Gastrocnemius medialis (tissue), 4 donors: Measurements from ENCODE around the gene NNAT. TPM values are rescaled to one million over a fixed set of nuclear protein-coding genes. Genes with fewer than 3 reads are reported as not detected.

ENCODE experiments used
- ATAC-seq, 2 donors: fragments of 150-250 bp; one replicate each; pipeline ENCODE4 v1.9.1; 2016
- DNase-seq, 2 donors: peaks; one replicate each; pipeline ENCODE4 v3.0.0-alpha.2; 2019
- H3K27ac ChIP-seq, 4 donors: fragments of 200-600 bp; sonication (generic); 1 replicate in 1 of 4; 2 replicates in 3 of 4; pipeline ENCODE4 v1.5.1; 2016 to 2018; ENCODE audit warnings: mild to moderate bottlenecking in 2 of 4, moderate library complexity in 1 of 4
- H3K27me3 ChIP-seq, 3 donors: fragments of 200-600 bp; sonication (generic) in 2 of 3; 1 replicate in 1 of 3; 2 replicates in 2 of 3; pipeline versions ENCODE4 v1.5.1 to v1.6.0; 2016 to 2019; ENCODE audit warnings: mild to moderate bottlenecking in 1 of 3, moderate library complexity in 1 of 3
- H3K36me3 ChIP-seq, 2 donors: fragments of 200-600 bp; sonication (generic) in 1 of 2; one replicate each; pipeline ENCODE4 v1.5.1; 2017 to 2018
- H3K4me1 ChIP-seq, 2 donors: fragments of 200-600 bp; sonication (generic) in 1 of 2; one replicate each; pipeline ENCODE4 v1.5.1; 2016 to 2017; ENCODE audit warnings: mild to moderate bottlenecking in 2 of 2
- H3K4me3 ChIP-seq, 4 donors: fragments of 200-600 bp; sonication (generic) in 3 of 4; 1 replicate in 1 of 4; 2 replicates in 3 of 4; pipeline ENCODE4 v1.5.1; 2016 to 2019; ENCODE audit warnings: mild to moderate bottlenecking in 2 of 4
- H3K9me3 ChIP-seq, 3 donors: fragments of 200-600 bp; sonication (generic) in 2 of 3; 1 replicate in 1 of 3; 2 replicates in 2 of 3; pipeline ENCODE4 v1.5.1; 2016 to 2019
- CTCF ChIP-seq, 5 experiments: fragments of 450-650 bp in 3 of 5; fragments of 200-600 bp in 2 of 5; sonication (generic) in 2 of 5; IDR thresholded peaks in 4 of 5; conservative IDR thresholded peaks in 1 of 5; 1 replicate in 4 of 5; 2 replicates in 1 of 5; pipeline ENCODE4 v1.5.1; 2016 to 2019; ENCODE audit warnings: antibody characterized with exemption in 5 of 5, mild to moderate bottlenecking in 3 of 5, moderate library complexity in 3 of 5
- POLR2A ChIP-seq, 2 donors: fragments of 450-650 bp; IDR thresholded peaks; one replicate each; pipeline ENCODE4 v1.6.1; 2017; ENCODE audit warnings: antibody characterized with exemption in 2 of 2, mild to moderate bottlenecking in 2 of 2, moderate library complexity in 2 of 2
- in situ Hi-C, 4 donors: fragments of 200-750 bp; cut with MboI; loops; one replicate each; pipeline versions ENCODE4 v1.15.0 to v1.8.0; 2017; ENCODE audit warnings: low sequenced_read_pairs in 4 of 4
- intact Hi-C: fragments of 100-400 bp; cut with DNase I; formaldehyde crosslinking; loops from one replicate; pipeline ENCODE4 v1.15.1; 2023; ENCODE audit warnings: low total_unique reads
- total RNA-seq, 4 donors: library from RNA; depleted of rRNA; stranded (reverse); fragments of >200 nt; gene quantifications; one replicate each; pipeline versions ENCODE4 v1.1.0 to v1.2.3, GENCODE V29; 2016

The NNAT gene
- total RNA-seq, 4 donors from 2014 or later = 1.2 to 4.4 (median 2.4) TPM; not detected in 1

GRCh38 chr20:37524859-37525708 lies 4.0 kb downstream of the NNAT start:
- peak in 1 of 2 donors; percentile 63 for DNase-seq
- TF ChIP-seq POLR2A (IDR thresholded peaks at IDR 0.05) (no peak), CTCF (IDR thresholded peaks at IDR 0.05 in 4 of 5, conservative IDR thresholded peaks at IDR 0.05 in 1 of 5) (no peak)
- H3K4me1 ChIP-seq = peaks cover 60 to 61% of the 10 kb centered on the region in 2 donors
- peaks cover 0 to 7% of the 10 kb centered on the region in 2 donors for H3K36me3 ChIP-seq
- H3K4me3 ChIP-seq = peak overlapping the region; percentile 92 to 100 (median 99)
- in situ Hi-C loops (loop anchor here in 1 of 4 donors (25.0 kb wide), 1 partner anchor 138 kb away; no protein-coding TSS in a partner anchor), intact Hi-C loops (loop anchor here (5.0 to 10.0 kb wide), 4 partner anchors 430 to 1060 kb away; partner anchors contain the start of gene RBL1)
- peak overlapping the region; percentile 98 to 100 (median 98) for H3K27ac ChIP-seq
- peak; percentile 5 to 24 for ATAC-seq
- H3K27me3 ChIP-seq = no peaks in the 10 kb centered on the region
- H3K9me3 ChIP-seq = no peaks in the 10 kb centered on the region

- DNase-seq = no peak
- TF ChIP-seq CTCF (IDR thresholded peaks at IDR 0.05 in 4 of 5, conservative IDR thresholded peaks at IDR 0.05 in 1 of 5) (no peak), POLR2A (IDR thresholded peaks at IDR 0.05) (no peak)
- H3K4me1 ChIP-seq = peaks cover 53% of the 10 kb centered on the region in 2 donors
- H3K36me3 ChIP-seq = peaks cover 0 to 7% of the 10 kb centered on the region in 2 donors
- intact Hi-C loops = loop anchor here (2.0 to 10.0 kb wide), 4 partner anchors 249 to 1061 kb away; partner anchors contain the start of gene RBL1
- H3K4me3 ChIP-seq = peak overlapping the region; percentile 92 to 100 (median 99)
- no peaks in the 10 kb centered on the region for H3K9me3 ChIP-seq
- in situ Hi-C loops = loop anchor here in 1 of 4 donors (25.0 kb wide), 1 partner anchor 139 kb away; no protein-coding TSS in a partner anchor
- no peak for ATAC-seq
- peak overlapping the region; percentile 98 to 100 (median 98) for H3K27ac ChIP-seq
- H3K27me3 ChIP-seq = no peaks in the 10 kb centered on the region
Measured at GRCh38 chr20:37525810-37526209, 4.8 kb downstream of the NNAT start.

GRCh38 chr20:37526238-37526838 lies 5.3 kb downstream of the NNAT start:
- in situ Hi-C loops = loop anchor here in 1 of 4 donors (25.0 kb wide), 1 partner anchor 139 kb away; no protein-coding TSS in a partner anchor

More at GRCh38 chr20:37526238-37526838, 5.3 kb downstream of the NNAT start:
- TF ChIP-seq POLR2A (IDR thresholded peaks at IDR 0.05) = no peak
- no peak for TF ChIP-seq CTCF (IDR thresholded peaks at IDR 0.05 in 4 of 5, conservative IDR thresholded peaks at IDR 0.05 in 1 of 5)
- intact Hi-C loops = loop anchor here (2.0 to 10.0 kb wide), 4 partner anchors 250 to 1062 kb away; partner anchors contain the start of gene RBL1
- peak overlapping the region; percentile 92 to 100 (median 99) for H3K4me3 ChIP-seq
- peak overlapping the region; percentile 98 to 100 (median 98) for H3K27ac ChIP-seq
- ATAC-seq (no peak), DNase-seq (no peak)
- H3K36me3 ChIP-seq = peaks cover 0 to 3% of the 10 kb centered on the region in 2 donors
- no peaks in the 10 kb centered on the region for H3K27me3 ChIP-seq
- H3K9me3 ChIP-seq = no peaks in the 10 kb centered on the region
- peaks cover 48% of the 10 kb centered on the region in 2 donors for H3K4me1 ChIP-seq
